Choroid plexus epithelial cell (primary cell): ENCODE data around the gene RAB15.

ENCODE experiments used
- DNase-seq: peaks from one replicate; pipeline ENCODE4 v3.0.0-alpha.2; 2010; ENCODE audit warnings: low read depth
- H3K4me3 ChIP-seq: 2 replicates; pipeline ENCODE4 v1.5.1; 2011; ENCODE audit warnings: low read depth, mild to moderate bottlenecking, control low read depth, low read length, moderate library complexity
- CTCF ChIP-seq: conservative IDR thresholded peaks from 2 replicates; pipeline ENCODE4 v1.5.1; 2011; ENCODE audit warnings: low read depth, mild to moderate bottlenecking, control low read depth, inconsistent platforms, low read length, moderate library complexity

Gene RAB15

GRCh38 chr14:64971943-64972791, at the start of gene RAB15:
TSS of gene RAB15 (minus strand) at chr14:64972336. CDS start at chr14:64972076, 260 bp downstream.
- no peak for TF ChIP-seq CTCF
- no peak for DNase-seq
- peak within 1 kb of the TSS; percentile 67 for H3K4me3 ChIP-seq

- peak; percentile 91 for DNase-seq
- no peak overlapping the region for H3K4me3 ChIP-seq
- TF ChIP-seq CTCF: peak; percentile 77
Observed at GRCh38 chr14:65019944-65020566, 47.9 kb upstream of the RAB15 start.

- DNase-seq: no peak
- no peak for TF ChIP-seq CTCF
Observed at GRCh38 chr14:65016471-65016870, 44.3 kb upstream of the RAB15 start.

GRCh38 chr14:65015391-65015790, 43.3 kb upstream of the RAB15 start:
- no peak for DNase-seq
- no peak for TF ChIP-seq CTCF
- H3K4me3 ChIP-seq: no peak overlapping the region

More at GRCh38 chr14:65016471-65016870, 44.3 kb upstream of the RAB15 start:
- H3K4me3 ChIP-seq: no peak overlapping the region

GRCh38 chr14:65012353-65012752, 40.2 kb upstream of the RAB15 start:
- no peak for TF ChIP-seq CTCF
- DNase-seq: no peak
- no peak overlapping the region for H3K4me3 ChIP-seq

GRCh38 chr14:65011538-65011937, 39.4 kb upstream of the RAB15 start:
- no peak overlapping the region for H3K4me3 ChIP-seq
- no peak for DNase-seq
- no peak for TF ChIP-seq CTCF
